IMR-90 (cell line): ENCODE data around the gene INPP5B. TPM values are rescaled to one million over a fixed set of nuclear protein-coding genes. Genes with fewer than 3 reads are reported as not detected.

Experiments used
- ATAC-seq: fragments of 200-7000 bp; cut with Tn5 transposase; 2 replicates; pipeline ENCODE4 v1.9.1; 2020; ENCODE audit warnings: low read depth, mild to moderate bottlenecking, moderate library complexity
- BruUV-seq: library from RNA; stranded (reverse); fragments of 400-500 nt; replicated peaks from 2 replicates; lab custom pipeline; 2021; lab: Mats Ljungman, UMichigan
- CTCF ChIA-PET: fragments of 300-600 bp; formaldehyde crosslinking; extraction: SDS; loops from one replicate; lab custom pipeline; 2021; ENCODE audit warnings: antibody characterized with exemption; lab: Yijun Ruan, JAX
- POLR2A ChIA-PET: fragments of 300-600 bp; sonication (Branson Sonifier 250); formaldehyde crosslinking; loops from one replicate; lab custom pipeline; 2022; ENCODE audit warnings: antibody characterized with exemption; ENCODE audit not compliant: unreplicated experiment; lab: Charles Lee
- DNase-seq: peaks from one replicate; pipeline ENCODE4 v3.0.0; 2013
- H2AFZ ChIP-seq: replicated peaks from 2 replicates; pipeline ENCODE3; 2013; ENCODE audit warnings: low read length, mild to moderate bottlenecking; ENCODE audit not compliant: poor library complexity
- H2AK5ac ChIP-seq: 2 replicates; pipeline ENCODE4 v1.6.1; 2013; ENCODE audit warnings: low read depth, low read length, inconsistent platforms
- H2AK9ac ChIP-seq: replicated peaks from 2 replicates; pipeline ENCODE3; 2013; ENCODE audit warnings: mild to moderate bottlenecking, low read depth, low read length, moderate library complexity; ENCODE audit not compliant: poor library complexity
- H2BK120ac ChIP-seq: 2 replicates; pipeline ENCODE4 v1.6.1; 2013; ENCODE audit warnings: low read depth, low read length, inconsistent platforms
- H2BK15ac ChIP-seq: 3 replicates; pipeline ENCODE4 v1.6.1; 2013; ENCODE audit warnings: low read depth, low read length, inconsistent platforms
- H2BK20ac ChIP-seq: 2 replicates; pipeline ENCODE4 v1.6.1; 2013; ENCODE audit warnings: low read depth, mild to moderate bottlenecking, inconsistent platforms, low read length, moderate library complexity
- H2BK5ac ChIP-seq: 2 replicates; pipeline ENCODE4 v1.6.1; 2013; ENCODE audit warnings: mild to moderate bottlenecking, low read depth, low read length, inconsistent platforms; ENCODE audit not compliant: poor library complexity, severe bottlenecking
- H3K14ac ChIP-seq: replicated peaks from 2 replicates; pipeline ENCODE4 v1.6.1; 2013; ENCODE audit warnings: low read depth, low read length, inconsistent platforms
- H3K18ac ChIP-seq: 2 replicates; pipeline ENCODE4 v1.6.1; 2013; ENCODE audit warnings: low read depth, low read length, control low read depth
- H3K23ac ChIP-seq: 2 replicates; pipeline ENCODE4 v1.6.1; 2013; ENCODE audit warnings: low read depth, low read length, inconsistent platforms
- H3K27ac ChIP-seq: 2 replicates; pipeline ENCODE4 v1.5.1; 2013; ENCODE audit warnings: mild to moderate bottlenecking, control low read depth, low read length; ENCODE audit not compliant: insufficient read depth
- H3K27me3 ChIP-seq: 2 replicates; pipeline ENCODE4 v1.6.1; 2013; ENCODE audit warnings: low read length; ENCODE audit not compliant: control insufficient read depth, insufficient read depth
- H3K36me3 ChIP-seq: 2 replicates; pipeline ENCODE4 v1.6.1; 2013; ENCODE audit warnings: low read length, mixed read lengths; ENCODE audit not compliant: control insufficient read depth, insufficient read depth
- H3K4ac ChIP-seq: 2 replicates; pipeline ENCODE4 v1.6.1; 2013; ENCODE audit warnings: low read depth, low read length, inconsistent platforms
- H3K4me1 ChIP-seq: 2 replicates; pipeline ENCODE4 v1.6.1; 2013; ENCODE audit warnings: low read length, mixed read lengths; ENCODE audit not compliant: control insufficient read depth, insufficient read depth
- H3K4me2 ChIP-seq: 2 replicates; pipeline ENCODE4 v1.6.1; 2013; ENCODE audit warnings: low read depth, mild to moderate bottlenecking, control low read depth, low read length, moderate library complexity
- H3K4me3 ChIP-seq: 2 replicates; pipeline ENCODE4 v1.5.1; 2013; ENCODE audit warnings: low read depth, mild to moderate bottlenecking, control low read depth, low read length, moderate library complexity; ENCODE audit not compliant: insufficient read depth
- H3K56ac ChIP-seq: 2 replicates; pipeline ENCODE4 v1.6.1; 2013; ENCODE audit warnings: low read length, inconsistent platforms; ENCODE audit not compliant: insufficient read depth; ENCODE audit errors: extremely low read depth
- H3K79me1 ChIP-seq, 2 experiments: 2 replicates each; pipeline ENCODE4 v1.6.1; 2013; ENCODE audit warnings: low read length in 2 of 2, inconsistent platforms in 1 of 2, low read depth in 1 of 2
- H3K9ac ChIP-seq: 2 replicates; pipeline ENCODE4 v1.6.1; 2013; ENCODE audit warnings: low read depth, low read length, control low read depth
- H3K9me1 ChIP-seq: 2 replicates; pipeline ENCODE4 v1.6.1; 2013; ENCODE audit warnings: low read length, inconsistent platforms; ENCODE audit not compliant: insufficient read depth
- H3K9me3 ChIP-seq: 2 replicates; pipeline ENCODE4 v1.6.1; 2013; ENCODE audit warnings: low read length; ENCODE audit not compliant: control insufficient read depth, insufficient read depth
- H4K20me1 ChIP-seq: 2 replicates; pipeline ENCODE4 v1.6.1; 2013; ENCODE audit warnings: low read length, inconsistent platforms; ENCODE audit not compliant: insufficient read depth
- H4K5ac ChIP-seq: 2 replicates; pipeline ENCODE4 v1.6.1; 2013; ENCODE audit warnings: mild to moderate bottlenecking, low read depth, low read length, control low read depth
- H4K8ac ChIP-seq, 2 experiments: 2 replicates each; pipeline ENCODE4 v1.6.1; 2013; ENCODE audit warnings: low read depth in 2 of 2, low read length in 2 of 2, control low read depth in 1 of 2, inconsistent platforms in 1 of 2
- H4K91ac ChIP-seq: 2 replicates; pipeline ENCODE4 v1.6.1; 2013; ENCODE audit warnings: low read depth, low read length, inconsistent platforms; ENCODE audit not compliant: insufficient read depth
- BHLHE40 ChIP-seq: fragments of 150-350 bp; IDR thresholded peaks from 2 replicates; pipeline ENCODE4 v1.6.1; 2016; ENCODE audit warnings: mild to moderate bottlenecking, low read depth, low read length
- CEBPB ChIP-seq: IDR thresholded peaks from 2 replicates; pipeline ENCODE4 v1.6.1; 2012; ENCODE audit warnings: low read depth, low read length, improper control_type of control experiment
- CHD1 ChIP-seq: IDR thresholded peaks from 2 replicates; pipeline ENCODE4 v1.6.1; 2012; ENCODE audit warnings: low read depth, low read length, improper control_type of control experiment
- CTCF ChIP-seq: conservative IDR thresholded peaks from 2 replicates; pipeline ENCODE4 v1.5.1; 2012; ENCODE audit warnings: mild to moderate bottlenecking, low read depth, low read length, improper control_type of control experiment
- ELK1 ChIP-seq: fragments of 150-350 bp; IDR thresholded peaks from 2 replicates; pipeline ENCODE4 v1.6.1; 2016; ENCODE audit warnings: low read depth, mild to moderate bottlenecking, low read length, moderate library complexity, borderline replicate concordance
- FOS ChIP-seq: fragments of 150-350 bp; IDR thresholded peaks from 2 replicates; pipeline ENCODE4 v1.6.1; 2016; ENCODE audit warnings: low read depth, low read length
- MAZ ChIP-seq: IDR thresholded peaks from 2 replicates; pipeline ENCODE4 v1.6.1; 2012; ENCODE audit warnings: low read depth, mild to moderate bottlenecking, low read length, improper control_type of control experiment, moderate library complexity, borderline replicate concordance
- MXI1 ChIP-seq: IDR thresholded peaks from 2 replicates; pipeline ENCODE4 v1.6.1; 2012; ENCODE audit warnings: low read depth, mild to moderate bottlenecking, low read length, moderate library complexity, borderline replicate concordance
- POLR2A ChIP-seq: IDR thresholded peaks from 2 replicates; pipeline ENCODE4 v1.6.1; 2012; ENCODE audit warnings: mild to moderate bottlenecking, low read depth, low read length
- RAD21 ChIP-seq: IDR thresholded peaks from 2 replicates; pipeline ENCODE4 v1.6.1; 2012; ENCODE audit warnings: low read length, improper control_type of control experiment
- RCOR1 ChIP-seq: IDR thresholded peaks from 2 replicates; pipeline ENCODE4 v1.6.1; 2012; ENCODE audit warnings: mild to moderate bottlenecking, low read length, improper control_type of control experiment; ENCODE audit not compliant: insufficient replicate concordance
- RFX5 ChIP-seq: IDR thresholded peaks from 2 replicates; pipeline ENCODE4 v1.8.0; 2012; ENCODE audit warnings: low read depth, mild to moderate bottlenecking, low read length, moderate library complexity
- SMC3 ChIP-seq: fragments of 150-350 bp; IDR thresholded peaks from 2 replicates; pipeline ENCODE4 v1.6.1; 2016; ENCODE audit warnings: low read depth, mild to moderate bottlenecking, antibody characterized with exemption, low read length, moderate library complexity
- WGBS, 2 experiments: methylation state at CpG; one replicate each; pipeline versions ENCODE4 v1.1.5 to v1.1.7; 2013; ENCODE audit warnings: missing lambda C conversion rate in 2 of 2; ENCODE audit not compliant: insufficient read length in 1 of 2; ENCODE audit errors: extremely low coverage in 2 of 2; 5-methylcytosine and 5-hydroxymethylcytosine counted together
- dilution Hi-C: fragments of 300-500 bp; cut with HindIII; formaldehyde crosslinking; loops from one replicate; pipeline ENCODE4 v1.14.3; 2018; ENCODE audit warnings: low sequenced_read_pairs; ENCODE audit not compliant: unreplicated experiment
- in situ Hi-C: fragments of 300-500 bp; cut with MboI; formaldehyde crosslinking; loops from 3 replicates; pipeline ENCODE4 v1.14.3; 2019; ENCODE audit warnings: low sequenced_read_pairs, inconsistent platforms, mixed read lengths
- intact Hi-C: fragments of 100-400 bp; cut with micrococcal nuclease; formaldehyde crosslinking; loops from 2 replicates; pipeline ENCODE4 v1.10.0; 2022
- polyA plus RNA-seq, 3 experiments: library from polyadenylated mRNA; depleted of rRNA; stranded (reverse); fragments of >200 nt; gene quantifications; 2 replicates each; pipeline ENCODE4 v1.2.3, GENCODE V29; 2012; ENCODE audit warnings: low replicate concordance in 1 of 3
- total RNA-seq: library from RNA; depleted of rRNA; stranded (reverse); fragments of >200 nt; gene quantifications from 2 replicates; pipeline ENCODE4 v1.2.3, GENCODE V29; 2012
- TF ChIP-seq, protein P1 (sequence below): fragments of 150-350 bp; IDR thresholded peaks from 2 replicates; pipeline ENCODE4 v1.6.1; 2017; ENCODE audit warnings: mild to moderate bottlenecking, antibody characterized with exemption, low read length, low read depth

The INPP5B gene
- total and polyA plus RNA-seq, 2 of the 4 experiments (the other 2 are of a cell fraction), result 9.4 to 20.4 TPM

DNA sequence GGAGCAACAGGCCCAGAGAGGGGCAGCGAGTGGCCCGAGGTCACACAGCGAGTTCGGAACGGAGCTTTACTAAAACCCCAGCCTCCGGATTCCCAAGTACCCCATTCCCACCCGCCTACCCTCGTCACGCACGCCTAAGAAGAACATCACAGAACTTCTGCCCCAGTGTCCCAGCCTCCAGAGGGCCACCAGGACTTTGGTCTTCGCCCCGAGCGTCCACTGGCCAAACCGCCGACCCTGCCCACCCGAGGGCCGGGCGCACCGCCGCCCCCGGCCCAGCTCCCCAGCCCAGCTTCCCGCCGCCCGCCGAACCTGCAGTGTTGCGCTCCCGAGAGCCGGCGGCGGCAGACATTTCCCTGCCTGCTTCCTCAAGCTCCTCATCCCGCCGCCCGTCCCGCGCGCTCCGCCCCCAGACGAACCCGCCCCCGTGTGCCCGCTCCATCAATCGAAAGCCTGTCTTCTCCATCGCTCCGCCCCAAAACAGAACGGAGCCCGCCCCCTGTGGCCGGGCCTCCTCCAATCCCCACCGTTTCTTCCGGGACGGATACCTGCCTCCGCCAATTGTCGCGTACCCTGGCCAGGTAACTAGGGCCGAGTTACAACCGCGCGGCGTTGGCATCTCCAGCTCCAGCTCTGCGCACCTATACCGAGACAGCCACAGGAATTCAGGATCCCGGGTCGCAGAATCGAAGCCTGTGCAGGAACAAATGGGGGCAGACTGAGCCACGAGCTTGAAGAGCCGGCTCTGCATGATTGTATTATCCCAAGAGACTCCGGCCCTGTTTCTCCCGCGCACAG is 15.3 kb downstream of the INPP5B start:
- H2AK5ac ChIP-seq, result no peak overlapping the region
- POLR2A ChIA-PET, result no interaction called here
- no TSS peak for BruUV-seq
- TF ChIP-seq RCOR1 (no peak), POLR2A (no peak), CHD1 (no peak), CTCF (no peak), FOS (peak; percentile 41; the same call in 1 of the 2 replicates), RFX5 (no peak), MAZ (peak; percentile 63; the same call in 1 of the 2 replicates), SMC3 (no peak), ELK1 (no peak), MXI1 (0 out of 2 replicates have a peak, but pooled peaks have one; percentile 47), RAD21 (no peak), BHLHE40 (no peak), CEBPB (no peak)
- TF ChIP-seq, protein P1, sequence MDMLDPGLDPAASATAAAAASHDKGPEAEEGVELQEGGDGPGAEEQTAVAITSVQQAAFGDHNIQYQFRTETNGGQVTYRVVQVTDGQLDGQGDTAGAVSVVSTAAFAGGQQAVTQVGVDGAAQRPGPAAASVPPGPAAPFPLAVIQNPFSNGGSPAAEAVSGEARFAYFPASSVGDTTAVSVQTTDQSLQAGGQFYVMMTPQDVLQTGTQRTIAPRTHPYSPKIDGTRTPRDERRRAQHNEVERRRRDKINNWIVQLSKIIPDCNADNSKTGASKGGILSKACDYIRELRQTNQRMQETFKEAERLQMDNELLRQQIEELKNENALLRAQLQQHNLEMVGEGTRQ, result peak; percentile 73; the same call in 1 of the 2 replicates

More for the DNA sequence above, 15.3 kb downstream of the INPP5B start:
- peak overlapping the region in 1 of 2 experiments; percentile 16; a peak in 1 of 4 replicates for H4K8ac ChIP-seq
- no peaks in the 10 kb centered on the region for H3K27me3 ChIP-seq
- H3K4me3 ChIP-seq, result peak overlapping the region; percentile 44
- dilution Hi-C loops, result no loop called here
- H2BK120ac ChIP-seq, result no peak overlapping the region
- peak overlapping the region; percentile 74 for H3K4me2 ChIP-seq
- no peak overlapping the region for H4K91ac ChIP-seq
- ATAC-seq (peak; percentile 99), DNase-seq (peak; percentile 88)
- no peak overlapping the region for H3K4ac ChIP-seq
- H4K5ac ChIP-seq, result no peak overlapping the region
- no peak overlapping the region for H2BK20ac ChIP-seq
- H3K14ac ChIP-seq, result 0 out of 2 replicates have a peak overlapping the region, but pooled peaks have one; percentile 12
- H2AFZ ChIP-seq, result peak overlapping the region; percentile 86
- peak overlapping the region; percentile 29; the same call in 1 of the 2 replicates for H3K23ac ChIP-seq
- H2AK9ac ChIP-seq, result peak overlapping the region; percentile 73
- H2BK15ac ChIP-seq, result no peak overlapping the region
- CTCF ChIA-PET, result no interaction called here
- 3% methylated on average over 37 of the region's 68 CpGs; no CpG with 5 or more reads in 1 of the 2 experiments for WGBS, 2 experiments
- no peak overlapping the region; the same call in 1 of the 2 replicates for H3K27ac ChIP-seq
- H3K9me1 ChIP-seq, result peaks cover 5% of the 10 kb centered on the region
- 0 out of 2 replicates have a peak overlapping the region, but pooled peaks have one; percentile 34 for H3K9ac ChIP-seq
- H3K4me1 ChIP-seq, result peaks cover 11% of the 10 kb centered on the region
- intact Hi-C loops, result no loop called here
- H3K79me1 ChIP-seq, result peaks cover 14 to 51% of the 10 kb centered on the region in 2 experiments; a peak in 3 of 4 replicates
- peaks cover 21% of the 10 kb centered on the region for H3K36me3 ChIP-seq
- in situ Hi-C loops, result no loop called here
- H2BK5ac ChIP-seq, result no peak overlapping the region
- peaks cover 27% of the 10 kb centered on the region for H4K20me1 ChIP-seq
- no peak overlapping the region for H3K56ac ChIP-seq
- H3K18ac ChIP-seq, result no peak overlapping the region
- no peaks in the 10 kb centered on the region for H3K9me3 ChIP-seq
